GM12878 (cell line): ENCODE data around the gene SEMA3G. TPM values are rescaled to one million over a fixed set of nuclear protein-coding genes. Genes with fewer than 3 reads are reported as not detected.

ENCODE experiments used
- ATAC-seq: fragments of 200-7000 bp; cut with Tn5 transposase; 3 replicates; pipeline ENCODE4 v1.9.1; 2020; ENCODE audit warnings: mild to moderate bottlenecking, moderate library complexity
- BruUV-seq: library from RNA; stranded (reverse); fragments of 400-500 nt; replicated peaks from 2 replicates; lab custom pipeline; 2021; lab: Mats Ljungman, UMichigan
- CTCF ChIA-PET: fragments of 300-600 bp; sonication (Branson Sonifier 250); formaldehyde crosslinking; extraction: SDS; loops from one replicate; lab custom pipeline; 2021; ENCODE audit warnings: inconsistent platforms; lab: Yijun Ruan, JAX
- POLR2A ChIA-PET: fragments of 350-600 bp; formaldehyde crosslinking; extraction: SDS; loops from one replicate; lab custom pipeline; 2021; ENCODE audit warnings: inconsistent platforms; lab: Charles Lee
- RAD21 ChIA-PET: fragments of 300-600 bp; sonication (Branson Sonifier 250); formaldehyde crosslinking; loops from one replicate; lab custom pipeline; 2023; ENCODE audit warnings: antibody characterized with exemption; ENCODE audit not compliant: unreplicated experiment; lab: Charles Lee
- SMC1A ChIA-PET: fragments of 300-600 bp; sonication (Branson Sonifier 250); formaldehyde crosslinking; loops from one replicate; lab custom pipeline; 2023; ENCODE audit not compliant: unreplicated experiment, uncharacterized antibody; lab: Charles Lee
- DNase-seq: peaks from one replicate; pipeline ENCODE4 v3.0.0-alpha.2; 2011; ENCODE audit warnings: low read depth, low spot score
- FAIRE-seq: peaks from 3 replicates; lab custom pipeline; 2011; peaks lifted over from hg19 to GRCh38; lab: Jason Lieb, UNC
- H2AFZ ChIP-seq: 2 replicates; pipeline ENCODE4 v1.6.0; 2011; ENCODE audit warnings: low read depth, low read length, control low read depth; ENCODE audit not compliant: control insufficient read depth
- H3K27ac ChIP-seq: 2 replicates; pipeline ENCODE4 v1.5.1; 2011; ENCODE audit warnings: control low read depth; ENCODE audit not compliant: control insufficient read depth, insufficient read depth
- H3K27me3 ChIP-seq, 2 experiments: replicated peaks in 1 of 2; 2 replicates each; pipeline versions ENCODE4 v1.6.0 to v1.6.1; 2011; ENCODE audit warnings: low read length in 1 of 2; ENCODE audit not compliant: control insufficient read depth in 2 of 2, insufficient read depth in 2 of 2
- H3K36me3 ChIP-seq, 2 experiments: 2 replicates each; pipeline ENCODE4 v1.5.1; 2011; ENCODE audit warnings: low read length in 1 of 2; ENCODE audit not compliant: control insufficient read depth in 2 of 2, insufficient read depth in 2 of 2
- H3K4me1 ChIP-seq: 2 replicates; pipeline ENCODE4 v1.6.1; 2011; ENCODE audit warnings: mild to moderate bottlenecking, low read length, moderate library complexity, mixed read lengths; ENCODE audit not compliant: control insufficient read depth, insufficient read depth
- H3K4me2 ChIP-seq: 2 replicates; pipeline ENCODE4 v1.6.0; 2011; ENCODE audit warnings: control low read depth; ENCODE audit not compliant: control insufficient read depth, insufficient read depth
- H3K4me3 ChIP-seq: fragments of 200-600 bp; sonication (generic); 2 replicates; pipeline ENCODE4 v1.5.1; 2016
- H3K79me2 ChIP-seq: 2 replicates; pipeline ENCODE4 v1.6.0; 2011; ENCODE audit warnings: low read length; ENCODE audit not compliant: control insufficient read depth, insufficient read depth
- H3K9ac ChIP-seq: 2 replicates; pipeline ENCODE4 v1.8.0; 2011; ENCODE audit warnings: low read length, control low read depth, mixed read lengths; ENCODE audit not compliant: control insufficient read depth, insufficient read depth
- H3K9me3 ChIP-seq: replicated peaks from 3 replicates; pipeline ENCODE4 v1.5.1; 2011; ENCODE audit warnings: mild to moderate bottlenecking, low read length; ENCODE audit not compliant: control insufficient read depth, insufficient read depth
- H4K20me1 ChIP-seq: 2 replicates; pipeline ENCODE4 v1.6.0; 2011; ENCODE audit not compliant: control insufficient read depth, insufficient read depth
- EZH2 ChIP-seq: IDR thresholded peaks from 2 replicates; pipeline ENCODE4 v1.6.1; 2012; ENCODE audit warnings: low read depth, mild to moderate bottlenecking, control low read depth, inconsistent platforms, low read length, borderline replicate concordance; ENCODE audit not compliant: control insufficient read depth
- NBN ChIP-seq: fragments of 450-650 bp; IDR thresholded peaks from 2 replicates; pipeline ENCODE4 v1.6.1; 2016
- NFXL1 ChIP-seq: fragments of 450-650 bp; IDR thresholded peaks from 2 replicates; pipeline ENCODE4 v1.6.1; 2017; ENCODE audit warnings: antibody characterized with exemption, mild to moderate bottlenecking, borderline replicate concordance
- NR2C2 ChIP-seq: IDR thresholded peaks from 2 replicates; pipeline ENCODE4 v1.6.1; 2011; ENCODE audit warnings: borderline replicate concordance, low read depth; ENCODE audit not compliant: control insufficient read depth, insufficient read length
- RCOR1 ChIP-seq: conservative IDR thresholded peaks from 2 replicates; pipeline ENCODE4 v1.6.1; 2012; ENCODE audit warnings: low read depth, low read length, improper control_type of control experiment
- USF1 ChIP-seq: IDR thresholded peaks from 2 replicates; pipeline ENCODE4 v1.6.1; 2011; ENCODE audit warnings: borderline replicate concordance, low read depth, mild to moderate bottlenecking, moderate library complexity, mixed read lengths, low read length; ENCODE audit not compliant: insufficient read depth; ENCODE audit errors: extremely low read length
- WGBS: methylation state at CpG from one replicate; pipeline ENCODE4 v1.1.6; 2016; ENCODE audit warnings: low lambda C conversion rate; ENCODE audit not compliant: insufficient replicate concordance, insufficient coverage; ENCODE audit errors: missing lambda C conversion rate; 5-methylcytosine and 5-hydroxymethylcytosine counted together
- in situ Hi-C: fragments of 300-500 bp; cut with MboI; formaldehyde crosslinking; loops from 9 replicates; pipeline ENCODE4 v1.14.3; 2018; ENCODE audit warnings: mixed read lengths
- intact Hi-C: fragments of 100-400 bp; cut with micrococcal nuclease; formaldehyde crosslinking; loops from one replicate; pipeline ENCODE4 v1.14.2; 2022; ENCODE audit not compliant: unreplicated experiment
- polyA plus RNA-seq, 11 experiments: library from polyadenylated mRNA; depleted of rRNA in 4 of 11; unstranded in 6 of 11; stranded (reverse) in 5 of 11; fragments of >200 nt; fragmentation: Nextera tagmentation in 4 of 11; fragmentation: Illumina TruSeq in 1 of 11; extraction: Ambion mirVana in 4 of 11; extraction: Trizol in 1 of 11; gene quantifications; 1 replicate in 1 of 11; 2 replicates in 10 of 11; pipeline versions ENCODE4 v1.2.1 to v1.2.3, GENCODE V29; 2011 to 2016; ENCODE audit warnings: inconsistent platforms in 2 of 11, missing spikeins in 2 of 11, low read depth in 1 of 11
- total RNA-seq, 4 experiments: library from RNA; depleted of rRNA in 3 of 4; stranded (reverse); fragments of >200 nt in 3 of 4; fragmentation: Illumina TruSeq in 1 of 4; extraction: Trizol in 1 of 4; gene quantifications; 2 replicates each; pipeline versions ENCODE4 v1.2.1 to v1.2.3, GENCODE V29; 2013 to 2021

Gene SEMA3G
- total and polyA plus RNA-seq, 10 of the 15 experiments (the other 5 are each of a cell fraction or from before 2014, with no cell fraction given) = 0.03 to 0.04 TPM; not detected in 8

- in situ Hi-C loops (no loop called here), intact Hi-C loops (no loop called here)
- Histone ChIP-seq H3K4me3 (no peak overlapping the region), H3K4me1 (no peaks in the 10 kb centered on the region), H3K79me2 (no peaks in the 10 kb centered on the region), H3K9me3 (no peaks in the 10 kb centered on the region), H4K20me1 (no peaks in the 10 kb centered on the region), H3K36me3 (peaks cover 18 to 31% of the 10 kb centered on the region in 2 experiments), H3K27me3 (no peaks in the 10 kb centered on the region), H3K9ac (no peak overlapping the region), H3K4me2 (no peak overlapping the region), H2AFZ (no peak overlapping the region)
- FAIRE-seq (no peak), DNase-seq (no peak), ATAC-seq (no peak)
- ChIA-PET POLR2A (no interaction called here), CTCF (no interaction called here), SMC1A (no interaction called here)
- BruUV-seq = no TSS peak
- TF ChIP-seq NFXL1 = no peak
- TF ChIP-seq RCOR1 = no peak
- TF ChIP-seq NR2C2 = no peak
- no peak for TF ChIP-seq EZH2
- TF ChIP-seq NBN = no peak
- no peak for TF ChIP-seq USF1
- TF ChIP-seq, all 136 proteins: peak for 0
- WGBS = 89% methylated on average over 10 of the region's 10 CpGs
- RAD21 ChIA-PET = no interaction called here
- no peak overlapping the region for H3K27ac ChIP-seq
Observed at GRCh38 chr3:52484680-52485461, 40.0 kb upstream of the SEMA3G start.
